Prostate gland (tissue), 2 donors: Measurements from ENCODE around the gene SEMA3G.

ENCODE experiments used
- POLR2A ChIP-seq: fragments of 450-650 bp; IDR thresholded peaks from one replicate; pipeline ENCODE4 v1.6.1; 2016; ENCODE audit warnings: antibody characterized with exemption, mild to moderate bottlenecking
- TF ChIP-seq, protein P1 (sequence below), 4 experiments: fragments of 200-600 bp in 2 of 4; fragments of 450-650 bp in 2 of 4; sonication (generic) in 2 of 4; IDR thresholded peaks; 1 replicate in 3 of 4; 2 replicates in 1 of 4; pipeline ENCODE4 v1.5.1; 2016 to 2019; ENCODE audit warnings: antibody characterized with exemption in 4 of 4, mild to moderate bottlenecking in 2 of 4, moderate library complexity in 2 of 4

- TF ChIP-seq, protein P1, sequence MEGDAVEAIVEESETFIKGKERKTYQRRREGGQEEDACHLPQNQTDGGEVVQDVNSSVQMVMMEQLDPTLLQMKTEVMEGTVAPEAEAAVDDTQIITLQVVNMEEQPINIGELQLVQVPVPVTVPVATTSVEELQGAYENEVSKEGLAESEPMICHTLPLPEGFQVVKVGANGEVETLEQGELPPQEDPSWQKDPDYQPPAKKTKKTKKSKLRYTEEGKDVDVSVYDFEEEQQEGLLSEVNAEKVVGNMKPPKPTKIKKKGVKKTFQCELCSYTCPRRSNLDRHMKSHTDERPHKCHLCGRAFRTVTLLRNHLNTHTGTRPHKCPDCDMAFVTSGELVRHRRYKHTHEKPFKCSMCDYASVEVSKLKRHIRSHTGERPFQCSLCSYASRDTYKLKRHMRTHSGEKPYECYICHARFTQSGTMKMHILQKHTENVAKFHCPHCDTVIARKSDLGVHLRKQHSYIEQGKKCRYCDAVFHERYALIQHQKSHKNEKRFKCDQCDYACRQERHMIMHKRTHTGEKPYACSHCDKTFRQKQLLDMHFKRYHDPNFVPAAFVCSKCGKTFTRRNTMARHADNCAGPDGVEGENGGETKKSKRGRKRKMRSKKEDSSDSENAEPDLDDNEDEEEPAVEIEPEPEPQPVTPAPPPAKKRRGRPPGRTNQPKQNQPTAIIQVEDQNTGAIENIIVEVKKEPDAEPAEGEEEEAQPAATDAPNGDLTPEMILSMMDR (IDR thresholded peaks at IDR 0.05) = no peak
- TF ChIP-seq POLR2A = no peak
Measured at GRCh38 chr3:52483577-52484381, 38.9 kb upstream of the SEMA3G start.
